MM.1S (cell line): ENCODE results near the gene METTL2A.

Experiments used
- DNase-seq: peaks from one replicate; pipeline ENCODE4 v3.0.0-alpha.2; 2015
- H2AFZ ChIP-seq: fragments of 300-600 bp; sonication (generic); 2 replicates; pipeline ENCODE4 v1.6.0; 2016; ENCODE audit warnings: antibody characterized with exemption, low read length
- H3F3A ChIP-seq: fragments of 300-600 bp; sonication (generic); 2 replicates; pipeline ENCODE4 v1.6.1; 2016; ENCODE audit warnings: mild to moderate bottlenecking, antibody characterized with exemption, low read length, moderate library complexity, mixed read lengths; ENCODE audit not compliant: insufficient read depth
- H3K27ac ChIP-seq: fragments of 300-600 bp; sonication (generic); 2 replicates; pipeline ENCODE4 v1.5.1; 2016; ENCODE audit warnings: mild to moderate bottlenecking, low read length
- H3K27me3 ChIP-seq: fragments of 300-600 bp; sonication (generic); replicated peaks from 2 replicates; pipeline ENCODE4 v1.6.0; 2016; ENCODE audit warnings: low read length; ENCODE audit not compliant: insufficient read depth
- H3K36me3 ChIP-seq: fragments of 300-600 bp; sonication (generic); replicated peaks from 2 replicates; pipeline ENCODE4 v1.6.1; 2016; ENCODE audit warnings: mild to moderate bottlenecking, low read length, mixed read lengths; ENCODE audit not compliant: insufficient read depth
- H3K4me1 ChIP-seq: fragments of 300-600 bp; sonication (generic); 2 replicates; pipeline ENCODE4 v1.6.1; 2016; ENCODE audit warnings: low read length, mixed read lengths
- H3K4me2 ChIP-seq: fragments of 300-600 bp; sonication (generic); 2 replicates; pipeline ENCODE4 v1.6.0; 2016; ENCODE audit warnings: low read depth, low read length
- H3K4me3 ChIP-seq: fragments of 300-600 bp; sonication (generic); 2 replicates; pipeline ENCODE4 v1.5.1; 2016; ENCODE audit warnings: low read length, mixed read lengths
- H3K79me2 ChIP-seq: fragments of 300-600 bp; sonication (generic); 2 replicates; pipeline ENCODE4 v1.6.1; 2016; ENCODE audit warnings: mixed run types, low read length, mixed read lengths
- H3K9ac ChIP-seq: fragments of 300-600 bp; sonication (generic); 2 replicates; pipeline ENCODE4 v1.6.1; 2016; ENCODE audit warnings: low read length, mixed read lengths
- H3K9me2 ChIP-seq: fragments of 300-600 bp; sonication (generic); replicated peaks from 2 replicates; pipeline ENCODE4 v1.6.1; 2016; ENCODE audit warnings: mild to moderate bottlenecking, low read length, mixed read lengths; ENCODE audit not compliant: insufficient read depth
- H3K9me3 ChIP-seq: fragments of 300-600 bp; sonication (generic); replicated peaks from 2 replicates; pipeline ENCODE4 v1.6.1; 2016; ENCODE audit warnings: mild to moderate bottlenecking, low read length, mixed read lengths; ENCODE audit not compliant: insufficient read depth
- H4K20me1 ChIP-seq: fragments of 300-600 bp; sonication (generic); 2 replicates; pipeline ENCODE4 v1.6.1; 2016; ENCODE audit warnings: mild to moderate bottlenecking, low read length, moderate library complexity, mixed read lengths; ENCODE audit not compliant: insufficient read depth
- EZH2 ChIP-seq: fragments of 300-600 bp; sonication (generic); optimal IDR thresholded peaks from 2 replicates; pipeline ENCODE3; 2017; ENCODE audit warnings: low read depth, mild to moderate bottlenecking, antibody characterized with exemption, low read length, mixed read lengths
- EZH2phosphoT487 ChIP-seq: fragments of 300-600 bp; sonication (generic); IDR thresholded peaks from 2 replicates; pipeline ENCODE4 v1.6.1; 2018; ENCODE audit warnings: antibody characterized with exemption, low read length
- TF ChIP-seq, protein P1 (sequence below): fragments of 300-600 bp; sonication (generic); IDR thresholded peaks from 2 replicates; pipeline ENCODE4 v1.5.1; 2016; ENCODE audit warnings: antibody characterized with exemption, low read length, mixed read lengths

METTL2A gene

DNA sequence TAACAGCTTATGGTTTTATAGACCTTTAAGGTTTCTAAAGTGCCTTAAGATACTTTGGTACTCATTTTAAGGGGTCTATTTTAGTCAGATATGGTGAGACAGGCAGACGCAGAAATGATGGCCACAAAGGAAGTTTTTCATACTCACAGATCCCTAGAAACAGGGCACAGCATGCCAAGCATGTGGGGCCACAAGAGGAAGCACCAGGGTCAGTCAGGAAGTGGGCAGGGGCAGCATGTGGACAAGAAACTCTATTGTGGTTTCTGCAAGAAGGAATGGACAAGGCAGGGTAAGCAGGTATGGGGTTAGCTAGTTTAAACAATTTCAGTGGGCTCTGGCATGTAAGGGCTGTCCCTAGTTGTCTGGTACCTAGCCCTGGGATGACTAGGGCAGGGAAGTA is 34.8 kb upstream of the METTL2A start:
- H3K36me3 ChIP-seq = no peaks in the 10 kb centered on the region
- no peaks in the 10 kb centered on the region for H3K9me2 ChIP-seq
- TF ChIP-seq EZH2phosphoT487 (no peak), EZH2 (no peak)
- TF ChIP-seq, protein P1, sequence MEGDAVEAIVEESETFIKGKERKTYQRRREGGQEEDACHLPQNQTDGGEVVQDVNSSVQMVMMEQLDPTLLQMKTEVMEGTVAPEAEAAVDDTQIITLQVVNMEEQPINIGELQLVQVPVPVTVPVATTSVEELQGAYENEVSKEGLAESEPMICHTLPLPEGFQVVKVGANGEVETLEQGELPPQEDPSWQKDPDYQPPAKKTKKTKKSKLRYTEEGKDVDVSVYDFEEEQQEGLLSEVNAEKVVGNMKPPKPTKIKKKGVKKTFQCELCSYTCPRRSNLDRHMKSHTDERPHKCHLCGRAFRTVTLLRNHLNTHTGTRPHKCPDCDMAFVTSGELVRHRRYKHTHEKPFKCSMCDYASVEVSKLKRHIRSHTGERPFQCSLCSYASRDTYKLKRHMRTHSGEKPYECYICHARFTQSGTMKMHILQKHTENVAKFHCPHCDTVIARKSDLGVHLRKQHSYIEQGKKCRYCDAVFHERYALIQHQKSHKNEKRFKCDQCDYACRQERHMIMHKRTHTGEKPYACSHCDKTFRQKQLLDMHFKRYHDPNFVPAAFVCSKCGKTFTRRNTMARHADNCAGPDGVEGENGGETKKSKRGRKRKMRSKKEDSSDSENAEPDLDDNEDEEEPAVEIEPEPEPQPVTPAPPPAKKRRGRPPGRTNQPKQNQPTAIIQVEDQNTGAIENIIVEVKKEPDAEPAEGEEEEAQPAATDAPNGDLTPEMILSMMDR = no peak
- no peak for DNase-seq
- peaks cover 8% of the 10 kb centered on the region; the same call in 1 of the 2 replicates for H3K4me1 ChIP-seq
- H3K27ac ChIP-seq = no peak overlapping the region
- no peaks in the 10 kb centered on the region for H4K20me1 ChIP-seq
- no peaks in the 10 kb centered on the region for H3K79me2 ChIP-seq
- H3K4me3 ChIP-seq = no peak overlapping the region
- no peak overlapping the region for H3K4me2 ChIP-seq
- no peaks in the 10 kb centered on the region for H3F3A ChIP-seq
- no peaks in the 10 kb centered on the region for H3K9me3 ChIP-seq
- H2AFZ ChIP-seq = no peak overlapping the region
- H3K27me3 ChIP-seq = no peaks in the 10 kb centered on the region
- no peak overlapping the region for H3K9ac ChIP-seq

GRCh38 chr17:62392908-62393307 is 30.8 kb upstream of the METTL2A start:
- H3K27ac ChIP-seq = no peak overlapping the region
- no peak for DNase-seq
- no peaks in the 10 kb centered on the region for H3K79me2 ChIP-seq
- no peaks in the 10 kb centered on the region for H3K36me3 ChIP-seq
- H3K4me2 ChIP-seq = no peak overlapping the region
- no peaks in the 10 kb centered on the region for H4K20me1 ChIP-seq
- TF ChIP-seq EZH2 (no peak), EZH2phosphoT487 (no peak)
- TF ChIP-seq, protein P1 = no peak
- no peaks in the 10 kb centered on the region for H3K9me3 ChIP-seq
- H3K27me3 ChIP-seq = no peaks in the 10 kb centered on the region
- peaks cover 8% of the 10 kb centered on the region; the same call in 1 of the 2 replicates for H3K4me1 ChIP-seq
- no peak overlapping the region for H3K4me3 ChIP-seq
- H2AFZ ChIP-seq = no peak overlapping the region
- no peak overlapping the region for H3K9ac ChIP-seq
- H3K9me2 ChIP-seq = no peaks in the 10 kb centered on the region
- no peaks in the 10 kb centered on the region for H3F3A ChIP-seq

- Histone ChIP-seq H3K9me2 (no peaks in the 10 kb centered on the region), H3K4me2 (no peak overlapping the region), H3K27ac (no peak overlapping the region), H4K20me1 (no peaks in the 10 kb centered on the region), H3K27me3 (no peaks in the 10 kb centered on the region), H3K79me2 (no peaks in the 10 kb centered on the region), H3K36me3 (no peaks in the 10 kb centered on the region), H3K4me3 (no peak overlapping the region), H3F3A (no peaks in the 10 kb centered on the region), H3K4me1 (no peaks in the 10 kb centered on the region), H2AFZ (no peak overlapping the region), H3K9ac (no peak overlapping the region), H3K9me3 (no peaks in the 10 kb centered on the region)
- TF ChIP-seq EZH2phosphoT487 (no peak), EZH2 (no peak)
- TF ChIP-seq, protein P1 = no peak
- DNase-seq = no peak
Observed at GRCh38 chr17:62398891-62399290, 24.8 kb upstream of the METTL2A start.
